GM10248 (cell line): ENCODE results near the gene FILIP1L.

ENCODE experiments used
- CTCF ChIA-PET: fragments of 300-600 bp; sonication (Branson Sonifier 250); formaldehyde crosslinking; extraction: SDS; loops from one replicate; lab custom pipeline; 2021; ENCODE audit warnings: antibody characterized with exemption; lab: Yijun Ruan, JAX
- POLR2A ChIA-PET: fragments of 350-650 bp; sonication (Branson Sonifier 250); formaldehyde crosslinking; extraction: SDS; loops from one replicate; lab custom pipeline; 2020; ENCODE audit warnings: antibody characterized with exemption; lab: Yijun Ruan, JAX
- DNase-seq: peaks from one replicate; pipeline ENCODE4 v3.0.0; 2012; ENCODE audit errors: extremely low spot score
- TF ChIP-seq, protein P1 (sequence below): IDR thresholded peaks from 2 replicates; pipeline ENCODE4 v1.5.1; 2012; ENCODE audit warnings: mild to moderate bottlenecking, low read depth; ENCODE audit errors: extremely low read depth, missing control alignments, control extremely low read depth

Gene FILIP1L

DNA sequence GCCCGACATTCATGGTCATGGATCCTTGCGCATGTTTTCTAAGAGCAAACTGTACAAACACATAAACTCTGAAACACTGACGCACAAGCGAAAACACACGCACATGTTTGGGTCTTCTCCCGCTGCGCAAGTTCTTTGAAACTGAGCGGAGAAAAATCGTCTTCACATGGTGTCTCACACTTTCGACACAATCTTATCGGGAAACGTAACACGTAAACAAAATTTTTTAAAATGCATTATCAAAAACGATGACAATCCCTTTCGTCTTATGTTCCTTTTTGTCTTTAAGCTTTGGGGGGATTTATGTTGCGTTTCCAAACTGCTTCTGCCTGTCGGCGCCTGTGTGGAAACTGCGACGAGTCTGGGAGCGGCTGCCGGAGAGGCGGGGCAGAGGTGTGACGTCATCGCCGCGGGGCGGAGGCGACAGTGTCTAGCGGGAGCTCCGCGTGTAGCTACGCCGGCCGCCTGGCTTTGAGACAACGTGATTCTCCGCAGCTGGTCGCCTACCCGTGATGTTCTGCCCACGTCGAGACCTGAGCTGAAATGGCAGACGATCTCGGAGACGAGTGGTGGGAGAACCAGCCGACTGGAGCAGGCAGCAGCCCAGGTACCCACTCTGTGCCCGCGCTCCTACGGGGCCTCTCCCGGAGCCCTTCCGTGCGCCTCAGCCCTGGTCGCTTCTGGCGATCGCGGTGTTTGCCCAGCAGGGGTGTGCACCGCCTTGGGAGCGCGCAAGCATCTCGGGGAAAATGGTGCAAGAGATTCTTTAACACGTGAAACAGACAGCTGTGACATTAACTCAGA lies 296.7 kb downstream of the FILIP1L start, which contains the start of gene CMSS1:
Gene CMSS1 (plus strand): TSS at position 426 of the 804 bp plus-strand sequence.
- POLR2A ChIA-PET, result interaction anchor here (0.6 kb wide), 3 partner anchors 14 to 916 kb away, joined by 3 to 7 read pairs (median 5); partner anchors contain the start of gene DCBLD2
- TF ChIP-seq, protein P1, sequence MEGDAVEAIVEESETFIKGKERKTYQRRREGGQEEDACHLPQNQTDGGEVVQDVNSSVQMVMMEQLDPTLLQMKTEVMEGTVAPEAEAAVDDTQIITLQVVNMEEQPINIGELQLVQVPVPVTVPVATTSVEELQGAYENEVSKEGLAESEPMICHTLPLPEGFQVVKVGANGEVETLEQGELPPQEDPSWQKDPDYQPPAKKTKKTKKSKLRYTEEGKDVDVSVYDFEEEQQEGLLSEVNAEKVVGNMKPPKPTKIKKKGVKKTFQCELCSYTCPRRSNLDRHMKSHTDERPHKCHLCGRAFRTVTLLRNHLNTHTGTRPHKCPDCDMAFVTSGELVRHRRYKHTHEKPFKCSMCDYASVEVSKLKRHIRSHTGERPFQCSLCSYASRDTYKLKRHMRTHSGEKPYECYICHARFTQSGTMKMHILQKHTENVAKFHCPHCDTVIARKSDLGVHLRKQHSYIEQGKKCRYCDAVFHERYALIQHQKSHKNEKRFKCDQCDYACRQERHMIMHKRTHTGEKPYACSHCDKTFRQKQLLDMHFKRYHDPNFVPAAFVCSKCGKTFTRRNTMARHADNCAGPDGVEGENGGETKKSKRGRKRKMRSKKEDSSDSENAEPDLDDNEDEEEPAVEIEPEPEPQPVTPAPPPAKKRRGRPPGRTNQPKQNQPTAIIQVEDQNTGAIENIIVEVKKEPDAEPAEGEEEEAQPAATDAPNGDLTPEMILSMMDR, result no peak
- CTCF ChIA-PET, result interaction anchor here (0.9 to 7.9 kb wide), 8 partner anchors 9 to 436 kb away, joined by 3 to 76 read pairs (median 4); no protein-coding TSS in a partner anchor
- peak; percentile 92 for DNase-seq

DNA sequence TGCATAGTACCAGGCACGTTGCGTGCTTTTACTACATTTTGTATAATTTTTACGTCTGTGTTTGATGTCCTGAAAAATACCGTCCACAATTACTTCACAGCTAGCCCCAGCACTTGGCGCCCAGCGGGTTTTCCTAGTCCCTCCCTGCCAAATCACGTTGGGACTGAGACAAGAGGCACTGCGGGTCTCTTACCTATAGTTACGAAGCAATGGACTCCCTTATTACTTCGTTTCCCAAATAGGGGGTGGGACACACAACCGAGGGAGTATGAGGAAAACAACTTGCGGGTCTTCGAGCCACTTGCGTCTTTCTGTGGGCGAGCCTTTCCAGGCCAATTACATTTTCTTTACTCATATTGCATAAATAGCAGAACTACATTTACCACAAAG lies 297.3 kb downstream of the FILIP1L start:
- no peak for DNase-seq
- POLR2A ChIA-PET, result no interaction called here
- CTCF ChIA-PET, result interaction anchor here (1.0 to 1.8 kb wide), 4 partner anchors 9 to 437 kb away, joined by 3 to 5 read pairs (median 4); no protein-coding TSS in a partner anchor
- TF ChIP-seq, protein P1, result no peak

DNA sequence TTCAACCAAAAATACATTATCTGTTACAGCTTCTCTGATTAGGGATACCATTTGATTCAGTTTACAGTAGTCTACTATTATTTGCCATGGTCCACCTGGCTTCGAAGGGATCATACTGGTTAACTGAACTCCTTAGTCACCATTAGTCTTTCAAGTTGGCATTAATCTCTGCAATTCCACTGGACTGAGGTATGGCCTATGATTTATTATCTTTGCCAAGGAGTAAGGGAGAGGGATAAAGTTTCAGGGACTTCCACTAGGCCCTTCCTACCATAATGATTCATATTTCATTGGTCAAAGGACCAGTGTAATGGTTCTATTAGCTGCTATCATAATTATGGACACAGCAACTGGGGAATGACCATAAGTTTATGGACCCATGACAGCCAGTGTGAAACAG lies 303.9 kb downstream of the FILIP1L start:
- no peak for DNase-seq
- ChIA-PET POLR2A (no interaction called here), CTCF (interaction anchor here (1.1 to 3.1 kb wide), 5 partner anchors 13 to 994 kb away, joined by 3 to 8 read pairs (median 3); no protein-coding TSS in a partner anchor)
- TF ChIP-seq, protein P1, result no peak

DNA sequence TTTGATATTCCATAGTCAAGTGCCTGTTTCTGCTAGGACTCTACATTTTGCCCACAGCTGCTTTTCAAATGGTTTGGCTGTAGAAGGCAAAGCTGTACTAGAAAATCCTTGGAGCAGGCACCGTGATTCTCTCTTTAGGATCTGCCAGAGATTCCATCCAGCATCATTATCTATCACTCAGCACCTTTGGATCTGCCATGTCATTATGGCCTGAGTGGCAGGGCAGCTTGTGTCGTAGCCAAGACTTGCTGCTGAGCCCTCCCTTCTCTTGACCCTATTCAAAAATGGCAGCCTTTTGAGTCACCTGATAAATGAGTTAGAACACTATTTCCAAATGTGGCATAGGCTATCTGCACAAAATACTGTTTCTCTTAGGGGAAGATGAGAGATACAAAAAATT lies 304.7 kb downstream of the FILIP1L start:
- ChIA-PET CTCF (interaction anchor here (1.5 to 3.1 kb wide), 3 partner anchors 20 to 992 kb away, joined by 3 to 10 read pairs (median 8); no protein-coding TSS in a partner anchor), POLR2A (no interaction called here)
- no peak for DNase-seq
- TF ChIP-seq, protein P1, result no peak

DNA sequence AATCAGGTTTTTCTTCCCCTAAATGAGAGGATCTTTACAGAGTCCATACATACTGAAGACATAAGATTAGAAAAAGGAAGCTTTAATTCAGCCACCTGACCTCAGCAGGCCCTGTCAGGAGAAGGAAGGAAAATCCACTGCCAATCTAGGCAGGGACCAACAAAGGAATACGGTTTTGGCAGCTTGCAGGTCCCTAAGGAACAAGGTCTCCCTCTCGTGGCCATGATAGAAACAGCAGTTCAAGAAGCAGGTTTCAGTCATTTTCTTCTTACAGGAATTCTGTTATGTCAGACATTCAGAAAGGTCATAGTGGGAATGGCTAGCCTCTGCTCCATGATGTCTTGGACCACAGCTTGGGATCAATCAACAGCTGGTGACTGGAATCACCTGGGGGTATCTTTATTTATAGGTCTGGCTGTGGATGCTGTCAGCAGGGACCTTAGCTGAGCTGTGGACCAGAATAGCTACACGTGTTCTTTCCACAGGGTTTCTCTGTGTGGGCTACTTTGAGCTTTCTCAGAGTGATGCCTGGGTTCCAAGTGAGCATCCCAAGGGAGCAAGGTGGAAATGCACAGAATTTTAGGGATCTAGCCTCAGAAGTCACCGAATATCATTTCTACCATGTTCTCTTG lies 306.0 kb downstream of the FILIP1L start:
- peak; percentile 38 for DNase-seq
- ChIA-PET CTCF (interaction anchor here (0.7 to 2.0 kb wide), 17 partner anchors 9 to 995 kb away, joined by 3 to 10 read pairs (median 4); partner anchors contain the start of gene CMSS1), POLR2A (no interaction called here)
- TF ChIP-seq, protein P1, result peak; percentile 70

DNA sequence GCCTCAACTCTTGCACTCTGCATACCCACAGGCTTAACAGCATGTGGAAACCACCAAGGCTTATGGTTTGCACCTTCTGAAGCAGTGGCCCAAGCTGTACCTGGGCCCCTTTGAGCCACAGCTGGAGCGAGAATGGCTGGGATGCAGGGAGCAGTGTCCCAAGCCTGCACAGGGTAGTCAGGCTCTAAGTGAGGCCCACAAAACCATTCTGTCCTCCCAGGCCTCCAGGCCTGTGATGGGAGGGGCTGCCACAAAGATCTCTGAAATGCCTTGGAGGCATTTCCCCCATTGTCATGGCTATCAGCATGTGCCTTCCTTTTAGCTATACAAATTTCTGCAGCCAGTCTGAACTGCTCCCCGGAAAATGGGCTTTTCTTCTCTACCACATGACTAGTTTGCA lies 309.1 kb downstream of the FILIP1L start:
- POLR2A ChIA-PET, result no interaction called here
- CTCF ChIA-PET, result no interaction called here
- TF ChIP-seq, protein P1, result no peak
- no peak for DNase-seq
